ENCODE data around the gene CAV2.
"Not testable (repeated sequence)": the region's sequence is repeated elsewhere in the genome, so short reads cannot be mapped to it uniquely, and the experiment has no call there.

The CAV2 gene

GRCh38 chr7:116499168-116500077, at the start of gene CAV2:
CAV2 (plus strand) TSS chr7:116499738; CDS start chr7:116499782, 44 bp downstream.
- DNase-seq (ENCODE audit: low read depth) = peak; percentile 62

GRCh38 chr7:116449950-116450349, 49.6 kb upstream of the CAV2 start:
- no peak for DNase-seq (ENCODE audit: low read depth)

- DNase-seq (ENCODE audit: low read depth) = no peak
Measured at GRCh38 chr7:116451957-116452729, 47.4 kb upstream of the CAV2 start.

- no peak for DNase-seq (ENCODE audit: low read depth)
Measured at GRCh38 chr7:116454377-116454776, 45.2 kb upstream of the CAV2 start.

GRCh38 chr7:116455009-116455408, 44.5 kb upstream of the CAV2 start:
- peak; percentile 76 for DNase-seq (ENCODE audit: low read depth)

GRCh38 chr7:116455499-116455898, 44.0 kb upstream of the CAV2 start:
- no peak for DNase-seq (ENCODE audit: low read depth)

- no peak for DNase-seq (ENCODE audit: low read depth)
Measured at GRCh38 chr7:116461500-116461899, 38.0 kb upstream of the CAV2 start.

- no peak for DNase-seq (ENCODE audit: low read depth)
Measured at GRCh38 chr7:116463956-116464355, 35.6 kb upstream of the CAV2 start.

GRCh38 chr7:116464375-116464774, 35.2 kb upstream of the CAV2 start:
- DNase-seq (ENCODE audit: low read depth) = peak; percentile 34

- no peak for DNase-seq (ENCODE audit: low read depth)
Measured at GRCh38 chr7:116465125-116465524, 34.4 kb upstream of the CAV2 start.

- no peak for DNase-seq (ENCODE audit: low read depth)
Measured at GRCh38 chr7:116468534-116468933, 31.0 kb upstream of the CAV2 start.

GRCh38 chr7:116477625-116478024, 21.9 kb upstream of the CAV2 start:
- no peak for DNase-seq (ENCODE audit: low read depth)

GRCh38 chr7:116478834-116479233, 20.7 kb upstream of the CAV2 start:
- DNase-seq (ENCODE audit: low read depth) = no peak

GRCh38 chr7:116483271-116483942, 16.1 kb upstream of the CAV2 start:
- DNase-seq (ENCODE audit: low read depth) = no peak

GRCh38 chr7:116484389-116484788, 15.1 kb upstream of the CAV2 start:
- DNase-seq (ENCODE audit: low read depth) = not testable (repeated sequence)

GRCh38 chr7:116487907-116488521, 11.5 kb upstream of the CAV2 start:
- DNase-seq (ENCODE audit: low read depth) = no peak

GRCh38 chr7:116490351-116490750, 9.2 kb upstream of the CAV2 start:
- no peak for DNase-seq (ENCODE audit: low read depth)

GRCh38 chr7:116491887-116492653, 7.5 kb upstream of the CAV2 start:
- no peak for DNase-seq (ENCODE audit: low read depth)

GRCh38 chr7:116492654-116493109, 6.9 kb upstream of the CAV2 start:
- peak; percentile 10 for DNase-seq (ENCODE audit: low read depth)

- no peak for DNase-seq (ENCODE audit: low read depth)
Measured at GRCh38 chr7:116493449-116493848, 6.1 kb upstream of the CAV2 start.

- no peak for DNase-seq (ENCODE audit: low read depth)
Measured at GRCh38 chr7:116494472-116494871, 5.1 kb upstream of the CAV2 start.

Data from iris pigment epithelial cell (primary cell).